MG63 (cell line): Measurements from ENCODE around the gene NREP. TPM values are rescaled to one million over a fixed set of nuclear protein-coding genes. Genes with fewer than 3 reads are reported as not detected.

Experiments used
- DNase-seq: peaks from one replicate; pipeline ENCODE4 v3.0.0-alpha.2; 2020
- H3K27me3 ChIP-seq: fragments of 250-450 bp; sonication (Bioruptor Pico); 2 replicates; pipeline ENCODE4 v1.5.1; 2020; ENCODE audit warnings: mild to moderate bottlenecking, moderate library complexity
- H3K36me3 ChIP-seq: fragments of 250-450 bp; sonication (Bioruptor Pico); 2 replicates; pipeline ENCODE4 v1.5.1; 2020; ENCODE audit warnings: mild to moderate bottlenecking, moderate library complexity
- H3K4me3 ChIP-seq: fragments of 250-450 bp; sonication (Bioruptor Pico); 2 replicates; pipeline ENCODE4 v1.5.1; 2020; ENCODE audit warnings: mild to moderate bottlenecking, moderate library complexity
- H3K9me3 ChIP-seq: fragments of 250-450 bp; sonication (Bioruptor Pico); 2 replicates; pipeline ENCODE4 v1.5.1; 2020; ENCODE audit warnings: mild to moderate bottlenecking, moderate library complexity
- total RNA-seq: library from RNA; depleted of rRNA; stranded (reverse); fragments of >200 nt; shearing (Covaris generic); gene quantifications from 2 replicates; pipeline ENCODE4 v1.2.3, GENCODE V29; 2014; ENCODE audit warnings: low replicate concordance

NREP gene
- total RNA-seq, 1 experiment from 2014 or later: 92.2 TPM

DNA sequence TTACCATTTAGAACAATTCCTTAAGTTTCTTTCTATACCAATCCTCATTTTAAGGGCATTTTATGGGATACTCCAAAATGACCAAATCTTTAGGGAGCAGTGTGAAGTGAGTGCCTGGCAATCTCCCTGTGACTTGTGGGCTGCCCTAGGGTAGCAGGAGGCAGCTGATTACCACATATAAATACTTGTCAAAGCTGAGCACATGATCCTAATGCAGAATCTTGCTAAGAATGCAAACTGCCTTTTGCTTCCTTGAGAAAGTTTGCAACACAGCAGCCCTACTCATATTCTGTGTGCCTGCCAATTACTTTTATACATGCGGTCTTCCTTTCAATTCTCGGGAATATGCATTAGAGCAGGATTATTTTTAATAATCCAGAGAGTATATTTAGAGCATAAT is 18.2 kb upstream of the NREP start:
- Histone ChIP-seq H3K9me3 (no peaks in the 10 kb centered on the region), H3K36me3 (no peaks in the 10 kb centered on the region), H3K4me3 (no peak overlapping the region), H3K27me3 (no peaks in the 10 kb centered on the region)
- no peak for DNase-seq

GRCh38 chr5:111774525-111774924 is 17.5 kb upstream of the NREP start:
- no peaks in the 10 kb centered on the region for H3K36me3 ChIP-seq
- H3K27me3 ChIP-seq: no peaks in the 10 kb centered on the region
- DNase-seq: peak; percentile 74
- no peak overlapping the region for H3K4me3 ChIP-seq
- no peaks in the 10 kb centered on the region for H3K9me3 ChIP-seq

DNA sequence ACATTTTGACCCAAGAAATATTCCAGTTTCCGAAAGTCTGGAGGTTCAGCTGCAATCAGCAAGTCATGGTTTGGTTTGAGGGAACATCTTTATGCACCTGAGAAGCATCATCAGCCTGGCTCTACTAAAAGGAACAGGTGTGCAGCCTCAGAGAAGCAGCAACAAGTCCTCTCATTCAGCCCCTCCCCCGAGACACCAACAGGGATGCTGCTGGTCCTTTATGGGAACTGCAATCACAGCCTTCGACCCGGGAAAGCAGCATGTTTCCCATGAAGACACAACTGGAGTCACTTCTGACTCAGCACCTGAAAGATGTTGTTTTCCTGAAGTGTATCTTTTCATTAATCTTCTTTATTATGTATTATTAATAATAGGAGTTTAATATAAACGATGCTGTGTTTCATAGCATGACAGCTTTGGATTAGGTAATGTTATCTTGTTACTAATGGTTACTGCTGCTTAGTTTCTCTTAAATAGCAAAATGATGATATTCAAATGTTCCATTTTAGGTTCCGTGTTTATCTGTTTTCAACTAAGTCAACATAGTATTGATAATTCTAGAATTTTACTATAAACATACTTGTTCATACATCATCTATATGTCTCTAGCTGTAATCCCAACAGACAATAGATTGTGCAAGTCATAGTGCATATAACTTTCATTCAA is 15.6 kb upstream of the NREP start:
- DNase-seq: peak; percentile 12
- H3K27me3 ChIP-seq: no peaks in the 10 kb centered on the region
- H3K9me3 ChIP-seq: no peaks in the 10 kb centered on the region
- no peak overlapping the region for H3K4me3 ChIP-seq
- H3K36me3 ChIP-seq: no peaks in the 10 kb centered on the region

DNA sequence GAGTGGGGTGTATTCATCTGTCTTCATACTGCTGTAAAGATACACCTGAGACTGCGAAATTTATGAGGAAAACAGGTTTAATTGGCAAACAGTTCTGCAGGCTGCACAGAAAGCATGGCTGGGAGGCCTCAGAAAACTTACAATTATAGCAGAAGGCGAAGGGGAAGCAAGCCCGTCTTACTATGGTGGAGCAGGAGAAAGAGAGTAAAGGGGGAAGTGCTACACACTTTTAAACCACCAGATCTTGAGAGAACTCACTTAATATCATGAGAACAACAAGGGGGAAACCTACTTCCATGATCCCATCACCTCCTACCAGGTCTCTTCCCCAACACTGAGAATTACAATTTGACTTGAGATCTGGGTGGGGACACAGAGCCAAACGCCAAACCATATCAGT is 12.5 kb upstream of the NREP start:
- H3K4me3 ChIP-seq: no peak overlapping the region
- no peaks in the 10 kb centered on the region for H3K36me3 ChIP-seq
- no peaks in the 10 kb centered on the region for H3K27me3 ChIP-seq
- no peak for DNase-seq
- no peaks in the 10 kb centered on the region for H3K9me3 ChIP-seq

- no peaks in the 10 kb centered on the region for H3K36me3 ChIP-seq
- no peak overlapping the region for H3K4me3 ChIP-seq
- H3K9me3 ChIP-seq: no peaks in the 10 kb centered on the region
- H3K27me3 ChIP-seq: no peaks in the 10 kb centered on the region
- no peak for DNase-seq
These were observed 8.9 kb upstream of the NREP start for GRCh38 chr5:111765613-111766571.

- no peaks in the 10 kb centered on the region for H3K9me3 ChIP-seq
- no peak overlapping the region for H3K4me3 ChIP-seq
- no peaks in the 10 kb centered on the region for H3K36me3 ChIP-seq
- DNase-seq: no peak
- no peaks in the 10 kb centered on the region for H3K27me3 ChIP-seq
These were observed 7.0 kb upstream of the NREP start for GRCh38 chr5:111764019-111764418.

DNA sequence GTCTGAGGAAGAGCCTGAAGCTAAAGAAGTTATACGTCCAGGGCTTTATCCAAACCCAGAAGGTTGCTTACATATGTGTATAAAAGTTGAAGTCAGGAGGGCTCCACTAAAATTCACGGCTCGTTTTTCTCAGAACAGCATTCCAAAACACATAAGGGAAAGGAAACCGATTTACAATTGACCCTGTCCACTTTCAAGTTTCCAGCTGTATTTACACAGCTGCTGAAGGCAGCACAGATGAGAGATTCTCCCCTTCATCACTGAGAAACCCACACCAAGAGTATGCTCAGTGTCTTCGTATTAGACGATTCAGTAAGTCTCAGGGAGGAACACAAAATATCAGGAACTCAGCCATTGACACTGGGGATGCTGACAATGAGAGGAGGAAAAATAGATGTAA is 5.9 kb upstream of the NREP start:
- Histone ChIP-seq H3K4me3 (no peak overlapping the region), H3K36me3 (no peaks in the 10 kb centered on the region), H3K27me3 (no peaks in the 10 kb centered on the region), H3K9me3 (no peaks in the 10 kb centered on the region)
- DNase-seq: no peak

GRCh38 chr5:111758284-111758628 is 1.3 kb upstream of the NREP start:
- H3K36me3 ChIP-seq: peaks cover 11% of the 10 kb centered on the region
- DNase-seq: no peak
- peak overlapping the region; percentile 80 for H3K4me3 ChIP-seq
- no peaks in the 10 kb centered on the region for H3K27me3 ChIP-seq
- H3K9me3 ChIP-seq: no peaks in the 10 kb centered on the region

- H3K36me3 ChIP-seq: peaks cover 12% of the 10 kb centered on the region
- peak; percentile 99 for DNase-seq
- peak overlapping the region; percentile 80 for H3K4me3 ChIP-seq
- H3K27me3 ChIP-seq: no peaks in the 10 kb centered on the region
- H3K9me3 ChIP-seq: no peaks in the 10 kb centered on the region
These were observed 625 bp upstream of the NREP start for GRCh38 chr5:111757355-111758283.

GRCh38 chr5:111755942-111756381 is 1.0 kb downstream of the NREP start:
- no peaks in the 10 kb centered on the region; the same call in 1 of the 2 replicates for H3K9me3 ChIP-seq
- DNase-seq: no peak

GRCh38 chr5:111755345-111755941 is 1.6 kb downstream of the NREP start:
- Histone ChIP-seq H3K4me3 (peak overlapping the region; percentile 80), H3K9me3 (no peaks in the 10 kb centered on the region; the same call in 1 of the 2 replicates), H3K27me3 (no peaks in the 10 kb centered on the region), H3K36me3 (peaks cover 23% of the 10 kb centered on the region)
- DNase-seq: no peak

More at GRCh38 chr5:111755942-111756381, 1.0 kb downstream of the NREP start:
- H3K4me3 ChIP-seq: peak overlapping the region; percentile 80
- peaks cover 23% of the 10 kb centered on the region for H3K36me3 ChIP-seq
- no peaks in the 10 kb centered on the region for H3K27me3 ChIP-seq

DNA sequence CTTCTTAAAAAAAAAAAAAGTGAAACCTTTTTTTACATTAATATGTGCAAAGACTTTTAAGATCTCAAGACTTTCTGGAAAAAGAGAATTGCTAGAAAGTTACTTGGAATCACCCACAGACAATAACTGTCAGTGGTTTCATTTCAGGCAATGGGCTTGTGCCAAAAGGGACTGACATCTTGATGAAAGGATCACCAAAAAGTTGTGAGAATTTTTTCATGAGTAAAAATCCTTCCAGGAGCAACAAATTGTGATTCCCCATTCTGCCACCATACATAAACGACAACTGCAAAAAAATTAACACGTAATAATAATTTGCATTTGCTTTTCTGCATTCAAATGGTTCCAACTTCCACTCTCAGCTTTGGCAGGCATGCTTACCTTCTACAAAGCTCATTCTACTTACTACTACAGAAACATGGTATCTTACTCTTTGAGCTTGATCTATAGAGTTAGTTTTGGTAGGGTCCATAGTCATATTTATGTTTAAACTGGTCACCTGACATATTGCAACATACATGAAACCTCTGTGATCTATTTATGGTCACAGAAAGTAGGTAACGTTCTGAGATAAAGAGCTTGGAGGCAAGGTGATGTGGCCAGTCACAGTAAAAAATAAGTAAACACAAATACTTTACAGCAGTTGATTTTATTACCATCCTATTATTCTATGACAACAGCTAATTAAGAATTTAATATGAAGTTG is 3.0 kb downstream of the NREP start:
- H3K36me3 ChIP-seq: peaks cover 23% of the 10 kb centered on the region
- no peaks in the 10 kb centered on the region; the same call in 1 of the 2 replicates for H3K9me3 ChIP-seq
- no peaks in the 10 kb centered on the region for H3K27me3 ChIP-seq
- DNase-seq: no peak
- H3K4me3 ChIP-seq: no peak overlapping the region

DNA sequence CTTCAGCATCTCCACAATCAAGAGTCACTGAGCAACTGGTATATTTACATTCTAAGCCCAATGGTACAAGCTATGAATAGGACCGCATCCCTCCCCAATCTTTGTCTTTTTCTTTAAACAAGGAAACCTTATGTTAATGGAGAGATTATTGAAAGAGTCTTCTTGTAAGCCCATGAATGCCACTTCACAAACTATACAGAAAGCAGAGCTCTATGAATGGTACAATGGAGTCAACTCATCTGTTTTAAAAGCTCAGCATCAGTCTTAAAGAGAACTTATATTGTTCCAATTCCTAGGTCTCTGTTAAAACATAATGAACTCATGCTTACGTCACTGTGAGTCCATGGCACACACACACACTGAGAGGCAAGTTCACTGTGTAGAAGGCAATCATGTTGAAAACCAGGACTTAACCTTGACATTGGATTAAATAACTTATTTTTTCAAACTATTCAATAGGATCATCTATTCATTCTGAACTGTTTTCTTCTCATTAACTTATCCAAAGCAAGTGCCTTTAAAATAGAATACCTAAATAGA is 4.5 kb downstream of the NREP start:
- Histone ChIP-seq H3K36me3 (peaks cover 23% of the 10 kb centered on the region), H3K4me3 (no peak overlapping the region), H3K27me3 (no peaks in the 10 kb centered on the region), H3K9me3 (no peaks in the 10 kb centered on the region; the same call in 1 of the 2 replicates)
- no peak for DNase-seq

DNA sequence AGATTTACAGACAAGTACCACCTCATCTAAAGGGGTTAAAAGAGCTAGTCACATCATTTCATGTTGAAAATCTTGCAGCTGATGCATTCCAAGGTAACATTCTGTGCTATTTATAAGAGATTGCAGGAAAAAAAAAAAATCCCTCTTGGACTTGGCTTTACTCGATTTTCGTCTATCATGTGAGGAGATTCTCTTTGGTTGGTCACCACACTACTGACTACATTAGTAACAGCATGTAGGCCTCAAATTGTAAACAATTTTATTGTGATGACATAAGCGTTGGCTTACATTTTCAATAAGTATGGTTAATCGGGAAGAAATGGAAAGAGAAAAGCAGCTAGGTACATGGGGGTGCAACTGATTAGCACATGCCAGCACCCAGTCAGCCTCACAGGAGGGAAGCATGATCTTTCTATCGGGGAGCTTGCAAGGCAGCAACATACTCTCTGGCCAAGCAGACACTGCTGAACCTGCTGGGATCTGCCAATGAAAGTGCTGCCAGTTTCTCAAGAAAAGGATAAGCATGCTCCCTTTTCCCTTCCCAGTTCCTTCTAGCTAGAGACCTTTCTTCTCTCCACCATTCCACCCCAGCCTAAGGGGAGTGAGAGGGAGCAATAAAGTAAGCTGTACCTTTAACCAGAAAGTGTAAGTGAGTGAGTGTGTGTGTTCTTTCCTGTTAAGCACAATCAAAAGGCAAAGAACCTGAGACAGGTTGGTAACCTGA is 7.5 kb downstream of the NREP start:
- Histone ChIP-seq H3K9me3 (peaks cover 16% of the 10 kb centered on the region), H3K4me3 (no peak overlapping the region), H3K36me3 (peaks cover 47% of the 10 kb centered on the region), H3K27me3 (no peaks in the 10 kb centered on the region)
- DNase-seq: no peak

DNA sequence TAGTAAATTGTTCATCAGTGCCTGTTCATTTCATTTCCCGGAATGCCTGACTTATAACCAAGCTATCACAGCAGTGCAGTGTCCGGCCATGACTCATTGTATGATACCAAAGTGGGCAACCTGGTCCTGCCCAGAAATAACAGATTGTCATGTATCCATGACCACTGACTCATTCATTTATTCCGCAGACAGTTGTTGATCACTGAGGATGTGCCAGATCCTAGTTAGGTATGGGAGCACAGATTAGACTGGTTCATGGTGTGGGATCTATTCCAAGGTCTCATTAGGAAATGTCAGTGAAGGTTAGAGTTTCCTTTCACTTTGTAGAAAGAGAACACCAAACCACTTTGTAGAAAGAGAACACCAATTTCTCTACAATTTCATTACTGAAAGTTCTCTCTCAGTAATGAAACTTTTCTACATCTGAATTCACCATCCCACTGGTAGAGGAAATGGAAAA is 8.7 kb downstream of the NREP start:
- DNase-seq: peak; percentile 91
- Histone ChIP-seq H3K27me3 (no peaks in the 10 kb centered on the region), H3K36me3 (peaks cover 37% of the 10 kb centered on the region), H3K9me3 (peaks cover 16% of the 10 kb centered on the region), H3K4me3 (peak overlapping the region; percentile 1; the same call in 1 of the 2 replicates)
